H9 (cell line): ENCODE results near the gene SSUH2. TPM values are rescaled to one million over a fixed set of nuclear protein-coding genes. Genes with fewer than 3 reads are reported as not detected.

Source experiments
- DNase-seq: peaks from one replicate; pipeline ENCODE4 v3.0.0-alpha.2; 2017
- H2AFZ ChIP-seq: one replicate; pipeline ENCODE4 v1.6.1; 2013; ENCODE audit warnings: mild to moderate bottlenecking, low read length, control low read depth, moderate library complexity
- H2AK5ac ChIP-seq: 2 replicates; pipeline ENCODE4 v1.6.1; 2013; ENCODE audit warnings: low read length, control low read depth, mixed read lengths; ENCODE audit not compliant: insufficient read length
- H2BK120ac ChIP-seq: one replicate; pipeline ENCODE4 v1.6.1; 2013; ENCODE audit warnings: low read depth, mild to moderate bottlenecking, low read length, control low read depth, inconsistent platforms; ENCODE audit not compliant: poor library complexity, severe bottlenecking
- H2BK12ac ChIP-seq: 2 replicates; pipeline ENCODE4 v1.6.1; 2013; ENCODE audit warnings: low read length, control low read depth, mixed read lengths, low read depth; ENCODE audit not compliant: insufficient read length
- H2BK15ac ChIP-seq: 2 replicates; pipeline ENCODE4 v1.6.1; 2013; ENCODE audit warnings: low read depth, low read length, control low read depth
- H2BK20ac ChIP-seq: one replicate; pipeline ENCODE4 v1.6.1; 2013; ENCODE audit warnings: low read depth, mild to moderate bottlenecking, low read length, control low read depth, inconsistent platforms; ENCODE audit not compliant: poor library complexity, severe bottlenecking
- H2BK5ac ChIP-seq: 2 replicates; pipeline ENCODE4 v1.6.1; 2013; ENCODE audit warnings: low read length, control low read depth, mixed read lengths; ENCODE audit not compliant: insufficient read length
- H3K14ac ChIP-seq: 2 replicates; pipeline ENCODE4 v1.6.1; 2013; ENCODE audit warnings: low read length, control low read depth; ENCODE audit not compliant: insufficient read depth
- H3K18ac ChIP-seq: 2 replicates; pipeline ENCODE4 v1.6.1; 2013; ENCODE audit warnings: low read depth, mild to moderate bottlenecking, mixed read lengths, low read length, control low read depth; ENCODE audit not compliant: insufficient read length
- H3K23ac ChIP-seq: 2 replicates; pipeline ENCODE4 v1.6.1; 2013; ENCODE audit warnings: low read length, control low read depth, mixed read lengths, low read depth; ENCODE audit not compliant: insufficient read length
- H3K23me2 ChIP-seq: 2 replicates; pipeline ENCODE4 v1.6.1; 2013; ENCODE audit warnings: low read depth, mild to moderate bottlenecking, mixed read lengths, low read length, control low read depth; ENCODE audit not compliant: insufficient read length, poor library complexity, severe bottlenecking
- H3K27ac ChIP-seq: 2 replicates; pipeline ENCODE4 v1.5.1; 2013; ENCODE audit warnings: low read length, control low read depth, mixed read lengths, low read depth; ENCODE audit not compliant: insufficient read length
- H3K27me3 ChIP-seq: 2 replicates; pipeline ENCODE4 v1.6.1; 2013; ENCODE audit warnings: low read length, control low read depth, inconsistent platforms; ENCODE audit not compliant: insufficient read depth
- H3K4ac ChIP-seq: 2 replicates; pipeline ENCODE4 v1.6.1; 2013; ENCODE audit warnings: low read depth, mild to moderate bottlenecking, control low read depth, inconsistent platforms, low read length, moderate library complexity
- H3K4me1 ChIP-seq: 2 replicates; pipeline ENCODE4 v1.6.1; 2013; ENCODE audit warnings: low read length, control low read depth, inconsistent platforms; ENCODE audit not compliant: insufficient read depth
- H3K4me2 ChIP-seq: 2 replicates; pipeline ENCODE4 v1.6.1; 2013; ENCODE audit warnings: low read length, control low read depth, mixed read lengths; ENCODE audit not compliant: insufficient read length, insufficient read depth
- H3K56ac ChIP-seq: 2 replicates; pipeline ENCODE4 v1.6.1; 2013; ENCODE audit warnings: low read depth, mild to moderate bottlenecking, mixed read lengths, low read length, control low read depth; ENCODE audit not compliant: insufficient read length
- H3K79me1 ChIP-seq: 2 replicates; pipeline ENCODE4 v1.6.1; 2013; ENCODE audit warnings: low read depth, mild to moderate bottlenecking, moderate library complexity, low read length, control low read depth, inconsistent platforms; ENCODE audit not compliant: insufficient read depth, poor library complexity, severe bottlenecking
- H3K79me2 ChIP-seq: 2 replicates; pipeline ENCODE4 v1.6.1; 2013; ENCODE audit warnings: low read length, control low read depth, inconsistent platforms; ENCODE audit not compliant: insufficient read depth
- H3K9ac ChIP-seq: 2 replicates; pipeline ENCODE4 v1.6.1; 2013; ENCODE audit warnings: low read length, control low read depth, mixed read lengths; ENCODE audit not compliant: insufficient read length; ENCODE audit errors: extremely low read depth
- H3K9me3 ChIP-seq: one replicate; pipeline ENCODE4 v1.6.1; 2013; ENCODE audit warnings: low read depth, low read length, inconsistent platforms; ENCODE audit not compliant: control insufficient read depth
- H3T11ph ChIP-seq: one replicate; pipeline ENCODE4 v1.6.1; 2013; ENCODE audit warnings: mild to moderate bottlenecking, low read length, control low read depth, inconsistent platforms
- H4K20me1 ChIP-seq: one replicate; pipeline ENCODE4 v1.6.1; 2013; ENCODE audit not compliant: control insufficient read depth, insufficient read length, insufficient read depth
- H4K5ac ChIP-seq: 2 replicates; pipeline ENCODE4 v1.6.1; 2013; ENCODE audit warnings: low read depth, mild to moderate bottlenecking, mixed read lengths, low read length, control low read depth; ENCODE audit not compliant: insufficient read length
- H4K8ac ChIP-seq: replicated peaks from 2 replicates; pipeline ENCODE4 v1.6.1; 2013; ENCODE audit warnings: low read length, control low read depth, mixed read lengths, low read depth; ENCODE audit not compliant: insufficient read length
- H4K91ac ChIP-seq: 2 replicates; pipeline ENCODE4 v1.6.1; 2013; ENCODE audit warnings: low read depth, mild to moderate bottlenecking, moderate library complexity, mixed read lengths, low read length, control low read depth; ENCODE audit not compliant: insufficient read length
- H3K27ac Mint-ChIP-seq, 3 experiments: 2 replicates in 2 of 3; 3 replicates in 1 of 3; pipeline ENCODE4 v1.8.0; 2020 to 2021; ENCODE audit warnings: mixed read lengths in 3 of 3, mild to moderate bottlenecking in 1 of 3, moderate library complexity in 1 of 3
- H3K27me3 Mint-ChIP-seq: 2 replicates; pipeline ENCODE4 v1.8.0; 2021; ENCODE audit warnings: low read depth, mild to moderate bottlenecking, moderate library complexity, mixed read lengths
- H3K36me3 Mint-ChIP-seq, 3 experiments: 2 replicates in 2 of 3; 3 replicates in 1 of 3; pipeline ENCODE4 v1.8.0; 2020 to 2021; ENCODE audit warnings: low read depth in 3 of 3, mixed read lengths in 3 of 3; ENCODE audit not compliant: insufficient read depth in 1 of 3
- H3K4me1 Mint-ChIP-seq, 2 experiments: 2 replicates each; pipeline ENCODE4 v1.8.0; 2020; ENCODE audit warnings: mixed read lengths in 2 of 2
- H3K4me3 Mint-ChIP-seq, 2 experiments: 2 replicates in 1 of 2; 3 replicates in 1 of 2; pipeline ENCODE4 v1.8.0; 2020 to 2021; ENCODE audit warnings: mild to moderate bottlenecking in 2 of 2, mixed read lengths in 2 of 2, moderate library complexity in 1 of 2
- H3K9me3 Mint-ChIP-seq, 2 experiments: 2 replicates in 1 of 2; 3 replicates in 1 of 2; pipeline ENCODE4 v1.8.0; 2020; ENCODE audit warnings: mild to moderate bottlenecking in 2 of 2, mixed read lengths in 2 of 2, moderate library complexity in 1 of 2
- CTCF ChIP-seq: fragments of 200-600 bp; sonication (generic); conservative IDR thresholded peaks from 3 replicates; pipeline ENCODE4 v1.8.0; 2021; ENCODE audit warnings: antibody characterized with exemption, mild to moderate bottlenecking
- WGBS: extraction: QIAGEN DNeasy Blood & Tissue Kit; methylation state at CpG from one replicate; pipeline ENCODE4 v1.1.7; 2013; ENCODE audit warnings: missing lambda C conversion rate, low lambda C conversion rate, mixed read lengths; ENCODE audit not compliant: insufficient read length; ENCODE audit errors: extremely low coverage; 5-methylcytosine and 5-hydroxymethylcytosine counted together
- total RNA-seq: library from RNA; stranded (reverse); gene quantifications from 2 replicates; pipeline ENCODE4 v1.2.1, GENCODE V29; 2021

Gene SSUH2
- total RNA-seq, 1 experiment from 2014 or later = 0.61 TPM

GRCh38 chr3:8639659-8640000 is 5.0 kb downstream of the SSUH2 start:
- Mint-ChIP-seq H3K36me3 (no peaks in the 10 kb centered on the region), H3K9me3 (peaks cover 3% of the 10 kb centered on the region in 2 experiments; a peak in 3 of 5 replicates), H3K4me1 (peaks cover 4 to 11% of the 10 kb centered on the region in 2 experiments; a peak in 2 of 4 replicates), H3K27me3 (peaks cover 10% of the 10 kb centered on the region), H3K27ac (no peak overlapping the region), H3K4me3 (no peak overlapping the region)
- no peak overlapping the region for H4K8ac ChIP-seq
- no peak for TF ChIP-seq CTCF
- H3K27ac ChIP-seq = no peak overlapping the region
- H4K91ac ChIP-seq = no peak overlapping the region
- H3K27me3 ChIP-seq = no peaks in the 10 kb centered on the region
- H2BK15ac ChIP-seq = no peak overlapping the region
- DNase-seq = no peak
- no peaks in the 10 kb centered on the region for H3K4me1 ChIP-seq
- no peak overlapping the region for H3K56ac ChIP-seq
- no peak overlapping the region for H4K5ac ChIP-seq
- H3K4ac ChIP-seq = no peak overlapping the region
- no peak overlapping the region for H3T11ph ChIP-seq
- no peaks in the 10 kb centered on the region for H3K79me1 ChIP-seq
- no peak overlapping the region for H3K4me2 ChIP-seq
- no peak overlapping the region for H2BK5ac ChIP-seq
- no peak overlapping the region for H2BK20ac ChIP-seq
- H3K18ac ChIP-seq = no peak overlapping the region
- no peak overlapping the region for H3K23ac ChIP-seq
- no peak overlapping the region for H3K9ac ChIP-seq
- H2AFZ ChIP-seq = no peak overlapping the region
- no peaks in the 10 kb centered on the region for H3K23me2 ChIP-seq
- H3K79me2 ChIP-seq = no peaks in the 10 kb centered on the region
- no peak overlapping the region for H2BK120ac ChIP-seq
- no peak overlapping the region for H3K14ac ChIP-seq
- no CpG with 5 or more reads among the region's 7 CpGs for WGBS
- H4K20me1 ChIP-seq = no peaks in the 10 kb centered on the region
- H2AK5ac ChIP-seq = no peak overlapping the region
- H2BK12ac ChIP-seq = no peak overlapping the region
- no peaks in the 10 kb centered on the region for H3K9me3 ChIP-seq
